Measurements from ENCODE around the gene ECI1.

GRCh38 chr16:2197765-2198164, 53.6 kb downstream of the ECI1 start:
- TF ChIP-seq CTCF (conservative IDR thresholded peaks at IDR 0.05; ENCODE audit: low read length) (no peak), EZH2phosphoT487 (IDR thresholded peaks at IDR 0.05; ENCODE audit: borderline replicate concordance) (no peak)
